Measurements from ENCODE around the gene FGFR2.

- TF ChIP-seq, protein P1, sequence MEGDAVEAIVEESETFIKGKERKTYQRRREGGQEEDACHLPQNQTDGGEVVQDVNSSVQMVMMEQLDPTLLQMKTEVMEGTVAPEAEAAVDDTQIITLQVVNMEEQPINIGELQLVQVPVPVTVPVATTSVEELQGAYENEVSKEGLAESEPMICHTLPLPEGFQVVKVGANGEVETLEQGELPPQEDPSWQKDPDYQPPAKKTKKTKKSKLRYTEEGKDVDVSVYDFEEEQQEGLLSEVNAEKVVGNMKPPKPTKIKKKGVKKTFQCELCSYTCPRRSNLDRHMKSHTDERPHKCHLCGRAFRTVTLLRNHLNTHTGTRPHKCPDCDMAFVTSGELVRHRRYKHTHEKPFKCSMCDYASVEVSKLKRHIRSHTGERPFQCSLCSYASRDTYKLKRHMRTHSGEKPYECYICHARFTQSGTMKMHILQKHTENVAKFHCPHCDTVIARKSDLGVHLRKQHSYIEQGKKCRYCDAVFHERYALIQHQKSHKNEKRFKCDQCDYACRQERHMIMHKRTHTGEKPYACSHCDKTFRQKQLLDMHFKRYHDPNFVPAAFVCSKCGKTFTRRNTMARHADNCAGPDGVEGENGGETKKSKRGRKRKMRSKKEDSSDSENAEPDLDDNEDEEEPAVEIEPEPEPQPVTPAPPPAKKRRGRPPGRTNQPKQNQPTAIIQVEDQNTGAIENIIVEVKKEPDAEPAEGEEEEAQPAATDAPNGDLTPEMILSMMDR (conservative IDR thresholded peaks at IDR 0.05) = no peak
- TF ChIP-seq ZFX (IDR thresholded peaks at IDR 0.05) = no peak
Measured at GRCh38 chr10:121532292-121532864, 65.9 kb downstream of the FGFR2 start.

All from C4-2B (cell line).